Neural crest cell (in vitro differentiated cells): ENCODE results near the gene ADRB1. TPM values are rescaled to one million over a fixed set of nuclear protein-coding genes. Genes with fewer than 3 reads are reported as not detected.

Experiments
- DNase-seq: peaks from one replicate; pipeline ENCODE4 v3.0.0; 2021; ENCODE audit warnings: low read depth, mixed read lengths, low spot score
- H3K27ac Mint-ChIP-seq: one replicate; pipeline ENCODE4 v1.8.0; 2021; ENCODE audit warnings: mild to moderate bottlenecking, mixed read lengths; ENCODE audit not compliant: unreplicated experiment
- H3K27me3 Mint-ChIP-seq: 2 replicates; pipeline ENCODE4 v1.8.0; 2021; ENCODE audit warnings: low read depth, mild to moderate bottlenecking, mixed read lengths
- H3K36me3 Mint-ChIP-seq: 2 replicates; pipeline ENCODE4 v1.8.0; 2021; ENCODE audit warnings: low read depth, mild to moderate bottlenecking, mixed read lengths
- H3K4me1 Mint-ChIP-seq: 2 replicates; pipeline ENCODE4 v1.8.0; 2021; ENCODE audit warnings: mixed read lengths
- H3K4me3 Mint-ChIP-seq: one replicate; pipeline ENCODE4 v1.8.0; 2021; ENCODE audit warnings: mild to moderate bottlenecking, mixed read lengths
- H3K9me3 Mint-ChIP-seq: 2 replicates; pipeline ENCODE4 v1.8.0; 2021; ENCODE audit warnings: mixed read lengths
- total RNA-seq: library from RNA; stranded (reverse); gene quantifications from 2 replicates; pipeline ENCODE4 v1.2.1, GENCODE V29; 2021
- TF ChIP-seq, protein P1 (sequence below): fragments of 200-600 bp; sonication (generic); conservative IDR thresholded peaks from 2 replicates; pipeline ENCODE4 v1.5.0; 2021; ENCODE audit warnings: antibody characterized with exemption, mild to moderate bottlenecking

Gene ADRB1
- total RNA-seq, 1 donor from 2014 or later: 0.07 TPM

DNA sequence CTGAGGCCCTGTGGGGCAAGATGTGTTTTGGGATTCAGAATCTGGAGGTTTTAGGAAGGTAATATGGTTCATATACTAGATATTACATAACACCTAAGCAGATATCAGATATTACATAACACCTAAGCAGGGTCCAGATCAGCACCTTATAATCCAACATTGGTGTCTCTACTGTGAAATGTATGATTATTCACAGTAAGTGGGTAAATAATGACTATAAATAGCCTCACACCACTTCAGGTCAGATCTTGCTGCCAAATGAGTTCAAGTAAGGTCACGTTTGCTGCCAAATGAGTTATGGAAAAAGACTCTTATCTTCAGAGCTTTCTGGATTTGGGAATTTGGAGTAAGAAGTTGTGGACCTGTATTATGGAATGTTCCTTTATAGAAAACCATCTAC, 14.6 kb downstream of the ADRB1 start:
- Mint-ChIP-seq H3K4me3 (no peak overlapping the region), H3K27me3 (peaks cover 4% of the 10 kb centered on the region), H3K9me3 (no peaks in the 10 kb centered on the region), H3K4me1 (peaks cover 12% of the 10 kb centered on the region), H3K27ac (no peak overlapping the region), H3K36me3 (no peaks in the 10 kb centered on the region)
- TF ChIP-seq, protein P1, sequence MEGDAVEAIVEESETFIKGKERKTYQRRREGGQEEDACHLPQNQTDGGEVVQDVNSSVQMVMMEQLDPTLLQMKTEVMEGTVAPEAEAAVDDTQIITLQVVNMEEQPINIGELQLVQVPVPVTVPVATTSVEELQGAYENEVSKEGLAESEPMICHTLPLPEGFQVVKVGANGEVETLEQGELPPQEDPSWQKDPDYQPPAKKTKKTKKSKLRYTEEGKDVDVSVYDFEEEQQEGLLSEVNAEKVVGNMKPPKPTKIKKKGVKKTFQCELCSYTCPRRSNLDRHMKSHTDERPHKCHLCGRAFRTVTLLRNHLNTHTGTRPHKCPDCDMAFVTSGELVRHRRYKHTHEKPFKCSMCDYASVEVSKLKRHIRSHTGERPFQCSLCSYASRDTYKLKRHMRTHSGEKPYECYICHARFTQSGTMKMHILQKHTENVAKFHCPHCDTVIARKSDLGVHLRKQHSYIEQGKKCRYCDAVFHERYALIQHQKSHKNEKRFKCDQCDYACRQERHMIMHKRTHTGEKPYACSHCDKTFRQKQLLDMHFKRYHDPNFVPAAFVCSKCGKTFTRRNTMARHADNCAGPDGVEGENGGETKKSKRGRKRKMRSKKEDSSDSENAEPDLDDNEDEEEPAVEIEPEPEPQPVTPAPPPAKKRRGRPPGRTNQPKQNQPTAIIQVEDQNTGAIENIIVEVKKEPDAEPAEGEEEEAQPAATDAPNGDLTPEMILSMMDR: no peak
- DNase-seq: no peak

DNA sequence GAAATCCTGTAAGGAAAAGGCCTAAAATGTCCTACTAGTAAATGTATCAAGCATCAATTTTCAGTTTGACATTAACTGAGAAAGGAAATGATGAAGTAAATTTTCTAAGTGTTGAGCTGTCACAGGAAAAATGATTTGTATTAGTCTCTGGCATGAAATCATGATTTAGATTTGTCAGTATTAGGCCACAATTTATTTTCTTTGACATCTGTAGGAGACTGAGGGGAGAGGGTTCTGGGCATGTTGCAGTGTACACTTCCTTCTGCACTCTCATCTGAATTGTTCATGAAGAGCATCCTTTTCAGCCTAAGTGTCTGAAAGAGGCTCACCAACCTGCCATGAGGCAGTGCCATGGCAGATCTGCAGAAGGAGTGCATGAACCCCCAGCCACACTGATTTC, 15.9 kb downstream of the ADRB1 start:
- Mint-ChIP-seq H3K27ac (no peak overlapping the region), H3K9me3 (no peaks in the 10 kb centered on the region), H3K36me3 (no peaks in the 10 kb centered on the region), H3K27me3 (peaks cover 4% of the 10 kb centered on the region), H3K4me3 (no peak overlapping the region), H3K4me1 (peaks cover 14% of the 10 kb centered on the region)
- no peak for DNase-seq
- TF ChIP-seq, protein P1: no peak

DNA sequence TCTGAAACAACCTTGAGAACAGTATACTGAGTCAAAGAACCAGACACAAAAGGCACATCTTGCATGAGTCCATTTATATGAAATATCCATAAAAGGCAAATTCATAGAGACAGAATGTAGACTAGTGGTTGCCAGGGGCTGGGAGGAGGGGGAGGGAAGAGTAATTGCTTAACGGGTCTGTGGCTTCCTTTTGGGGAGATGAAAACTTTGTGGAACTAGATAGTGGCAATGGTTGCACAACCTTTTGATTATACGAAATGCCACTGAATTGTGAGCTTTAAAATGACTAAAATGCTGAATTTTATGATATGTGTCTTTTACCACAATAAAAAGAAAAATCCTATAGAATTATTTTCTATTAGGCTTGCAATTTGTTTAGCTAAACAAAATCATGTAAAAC, 16.8 kb downstream of the ADRB1 start:
- H3K9me3 Mint-ChIP-seq: no peaks in the 10 kb centered on the region
- no peak overlapping the region for H3K4me3 Mint-ChIP-seq
- no peak overlapping the region for H3K27ac Mint-ChIP-seq
- no peak for DNase-seq
- peaks cover 4% of the 10 kb centered on the region for H3K27me3 Mint-ChIP-seq
- no peaks in the 10 kb centered on the region for H3K36me3 Mint-ChIP-seq
- H3K4me1 Mint-ChIP-seq: peaks cover 14% of the 10 kb centered on the region
- TF ChIP-seq, protein P1: no peak

DNA sequence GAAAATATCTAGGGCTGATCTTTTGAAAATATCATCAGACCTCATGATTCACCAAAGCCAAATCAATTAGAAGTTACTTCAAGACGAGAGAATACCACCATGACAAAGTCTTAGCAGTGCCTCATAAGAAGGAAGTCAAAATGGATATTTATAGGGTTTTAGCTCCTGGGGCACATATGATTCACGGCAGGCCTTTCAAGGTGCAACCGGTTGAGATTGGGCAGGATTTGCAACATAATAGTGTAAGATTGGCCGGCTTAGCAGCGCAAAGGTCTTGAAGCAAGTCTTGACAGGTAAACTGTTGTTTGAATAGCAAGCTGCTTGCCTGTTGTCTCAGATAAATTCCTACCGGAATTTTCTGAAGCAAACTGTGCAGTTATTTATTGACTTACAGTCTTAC, 17.5 kb downstream of the ADRB1 start:
- TF ChIP-seq, protein P1: no peak
- Mint-ChIP-seq H3K9me3 (no peaks in the 10 kb centered on the region), H3K36me3 (no peaks in the 10 kb centered on the region), H3K4me3 (no peak overlapping the region), H3K27ac (no peak overlapping the region), H3K27me3 (peaks cover 4% of the 10 kb centered on the region), H3K4me1 (peaks cover 14% of the 10 kb centered on the region)
- DNase-seq: no peak

DNA sequence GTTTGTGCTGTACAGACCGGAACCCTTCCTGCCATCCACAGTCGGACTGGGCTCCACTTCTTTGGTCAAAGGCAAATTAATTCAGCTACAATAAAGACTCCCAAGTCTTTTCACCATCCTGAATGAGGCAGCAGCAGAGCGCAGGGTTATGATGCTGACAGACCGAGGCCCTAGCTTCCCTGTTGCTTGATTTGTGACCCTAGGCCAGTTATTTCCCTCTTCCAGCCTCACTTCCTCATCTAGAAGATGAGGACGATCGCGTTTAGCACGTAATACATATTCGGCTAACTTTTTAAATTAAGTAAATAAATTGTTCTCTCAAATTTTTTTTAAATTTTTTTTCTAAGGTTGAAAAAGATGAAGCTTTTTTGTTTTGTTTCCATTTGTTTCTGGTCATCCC, 18.1 kb downstream of the ADRB1 start:
- no peak for DNase-seq
- no peaks in the 10 kb centered on the region for H3K36me3 Mint-ChIP-seq
- H3K27ac Mint-ChIP-seq: no peak overlapping the region
- no peaks in the 10 kb centered on the region for H3K9me3 Mint-ChIP-seq
- TF ChIP-seq, protein P1: no peak
- H3K4me1 Mint-ChIP-seq: peaks cover 20% of the 10 kb centered on the region
- no peak overlapping the region for H3K4me3 Mint-ChIP-seq
- H3K27me3 Mint-ChIP-seq: peaks cover 4% of the 10 kb centered on the region
